HG03045 (cell line): Measurements from ENCODE around the gene IVD.

ENCODE experiments used
- ATAC-seq: cut with Tn5 transposase; IDR thresholded peaks from one replicate; pipeline ENCODE4 v1.9.1; 2021; ENCODE audit warnings: mild to moderate bottlenecking, moderate library complexity; ENCODE audit not compliant: unreplicated experiment

The IVD gene

GRCh38 chr15:40372981-40373380 lies 32.6 kb upstream of the IVD start:
- no peak for ATAC-seq

- no peak for ATAC-seq
These were observed 28.0 kb upstream of the IVD start for GRCh38 chr15:40377606-40378005.

- ATAC-seq: no peak
These were observed 26.2 kb upstream of the IVD start for GRCh38 chr15:40379374-40379773.

- ATAC-seq: no peak
These were observed 25.7 kb upstream of the IVD start for GRCh38 chr15:40379853-40380252.

GRCh38 chr15:40380636-40381035 lies 25.0 kb upstream of the IVD start:
- ATAC-seq: no peak

GRCh38 chr15:40381818-40382529 lies 23.6 kb upstream of the IVD start:
- no peak for ATAC-seq

- peak; percentile 94 for ATAC-seq
These were observed 22.8 kb upstream of the IVD start, which contains the start of gene KNSTRN for GRCh38 chr15:40382580-40383456. TSS of gene KNSTRN (plus strand) at chr15:40382721. CDS start at chr15:40382836, 115 bp downstream.

- ATAC-seq: no peak
These were observed 19.1 kb upstream of the IVD start for GRCh38 chr15:40386480-40386879.

- ATAC-seq: no peak
These were observed 16.4 kb upstream of the IVD start for GRCh38 chr15:40388941-40389823.

GRCh38 chr15:40389824-40390595 lies 15.6 kb upstream of the IVD start:
- no peak for ATAC-seq

GRCh38 chr15:40392986-40393948 lies 12.3 kb upstream of the IVD start:
- ATAC-seq: no peak

- ATAC-seq: no peak
These were observed 7.7 kb upstream of the IVD start for GRCh38 chr15:40397688-40398412.

GRCh38 chr15:40398413-40398873 lies 7.2 kb upstream of the IVD start:
- ATAC-seq: no peak

GRCh38 chr15:40399370-40399769 lies 6.2 kb upstream of the IVD start:
- ATAC-seq: no peak

- peak; percentile 34 for ATAC-seq
These were observed 1.9 kb downstream of the IVD start for GRCh38 chr15:40407330-40407990.

- ATAC-seq: no peak
These were observed 3.8 kb downstream of the IVD start for GRCh38 chr15:40409366-40409765.

- no peak for ATAC-seq
These were observed 4.9 kb downstream of the IVD start for GRCh38 chr15:40410476-40410875.
